SIG-M5 treated with dmso at 0.1 percent for 504 hours (cell line): ENCODE measurements around the gene UNC13C.

Experiments
- DNase-seq: peaks from one replicate; lab custom pipeline; 2025; ENCODE audit not compliant: unreplicated experiment; lab: John Stamatoyannopoulos, UW

The UNC13C gene

DNA sequence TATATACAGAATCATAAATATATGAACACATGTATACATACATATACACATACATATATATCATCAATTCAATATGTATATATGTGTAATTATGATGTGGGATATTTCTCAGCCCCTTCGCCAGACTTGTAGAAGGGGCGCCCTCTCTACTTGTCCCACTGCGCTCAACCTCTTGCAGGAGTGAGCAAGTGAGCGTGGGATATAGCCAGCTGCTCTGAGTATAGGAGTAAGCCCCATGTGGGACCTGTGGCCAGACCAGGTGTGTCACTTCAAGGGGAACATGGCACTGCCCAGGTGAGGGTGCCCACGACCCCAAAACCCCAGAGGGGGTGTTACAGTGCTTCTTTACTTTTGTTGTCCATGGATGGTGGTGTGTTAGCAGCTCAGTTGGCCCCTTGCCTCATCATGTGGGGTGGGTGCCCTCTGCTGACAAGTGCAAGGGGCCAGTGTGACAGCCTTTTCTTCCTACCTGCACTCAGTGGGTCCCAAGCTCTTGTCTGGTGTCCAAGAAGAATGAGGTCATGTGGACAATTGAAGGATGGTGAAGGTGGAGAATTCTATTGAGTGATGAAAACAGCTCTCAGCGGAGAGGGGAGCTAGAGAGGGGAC lies 304.1 kb downstream of the UNC13C start:
- no peak for DNase-seq

DNA sequence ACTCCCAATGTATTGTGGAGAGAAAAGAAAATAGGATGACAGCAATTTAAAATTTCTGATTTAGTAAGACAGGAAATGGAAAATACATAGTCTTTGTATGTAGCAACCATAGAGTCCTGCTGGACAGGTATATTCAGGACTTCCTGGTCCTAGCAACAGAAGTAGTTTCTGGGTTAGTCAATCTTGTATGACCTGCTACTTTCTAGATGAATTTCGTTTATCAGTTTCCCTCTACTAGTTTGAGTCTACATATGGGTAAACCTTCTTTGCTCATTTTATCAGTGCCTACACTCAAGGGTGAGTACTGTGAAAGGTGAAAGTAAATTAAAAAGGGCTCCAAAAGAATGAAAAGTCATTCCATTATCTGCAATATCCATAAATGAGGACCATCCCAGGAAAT lies 309.8 kb downstream of the UNC13C start:
- no peak for DNase-seq

DNA sequence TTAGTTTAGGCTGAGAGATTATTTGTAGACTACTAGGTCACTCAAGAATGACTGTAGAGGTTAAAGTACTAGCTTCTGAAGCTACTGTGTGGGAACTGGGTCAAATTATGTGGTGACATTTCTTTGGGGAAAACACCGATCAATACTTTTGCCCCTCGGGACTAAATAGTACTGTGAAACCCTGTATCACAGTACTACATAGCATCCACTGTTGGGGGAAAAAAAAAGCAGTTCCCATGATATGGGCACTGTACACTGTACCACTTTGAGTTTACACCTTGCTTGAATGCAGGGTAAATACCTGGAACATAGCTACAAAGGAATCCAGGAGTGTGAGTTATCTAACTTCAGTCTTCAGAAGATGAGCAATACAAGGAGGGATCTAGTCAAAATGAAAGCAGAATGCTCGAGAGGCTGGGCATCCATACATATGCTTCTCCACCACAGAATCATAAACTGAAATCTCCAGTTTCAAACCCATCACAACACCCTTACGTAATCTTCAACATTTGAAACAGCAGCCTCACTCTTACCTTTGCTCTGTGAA lies 311.4 kb downstream of the UNC13C start:
- no peak for DNase-seq

DNA sequence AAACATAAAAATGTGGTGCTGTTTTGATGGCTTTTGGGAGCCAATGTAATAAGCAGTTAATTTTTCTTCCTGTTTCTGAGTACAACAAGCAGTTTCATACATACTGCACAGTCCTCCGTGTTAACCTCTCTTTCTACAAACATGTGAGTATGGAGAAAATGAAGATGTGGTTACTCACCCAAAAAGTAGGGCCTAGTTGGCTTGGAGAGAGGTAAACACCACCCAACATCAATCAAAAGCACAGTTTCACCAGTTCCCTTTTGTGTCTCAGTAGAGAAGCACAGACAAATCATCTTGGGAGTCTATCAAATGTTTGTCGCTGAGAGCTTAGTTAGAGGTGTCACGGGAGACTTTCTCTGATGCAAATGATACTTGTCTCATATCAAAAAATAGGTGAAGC lies 320.2 kb downstream of the UNC13C start:
- DNase-seq = no peak

DNA sequence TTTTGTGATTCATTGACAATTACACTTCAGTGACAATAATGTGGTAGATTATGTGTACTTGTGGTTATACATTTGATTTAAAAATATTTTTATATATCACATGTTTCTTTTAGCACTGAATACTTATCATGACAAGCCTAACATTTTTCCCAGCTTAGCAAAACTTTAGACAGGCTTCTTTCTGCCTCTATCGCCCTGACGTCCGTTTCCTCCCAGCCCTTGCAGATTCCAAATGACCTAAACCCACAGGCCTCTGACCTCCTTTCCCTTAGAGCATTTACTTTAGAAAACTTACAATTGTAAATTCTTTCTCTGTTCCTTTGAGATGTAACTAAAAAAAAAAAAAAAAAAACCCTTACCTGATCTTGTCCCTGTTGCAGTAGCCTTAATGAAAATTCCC lies 326.1 kb downstream of the UNC13C start:
- no peak for DNase-seq

DNA sequence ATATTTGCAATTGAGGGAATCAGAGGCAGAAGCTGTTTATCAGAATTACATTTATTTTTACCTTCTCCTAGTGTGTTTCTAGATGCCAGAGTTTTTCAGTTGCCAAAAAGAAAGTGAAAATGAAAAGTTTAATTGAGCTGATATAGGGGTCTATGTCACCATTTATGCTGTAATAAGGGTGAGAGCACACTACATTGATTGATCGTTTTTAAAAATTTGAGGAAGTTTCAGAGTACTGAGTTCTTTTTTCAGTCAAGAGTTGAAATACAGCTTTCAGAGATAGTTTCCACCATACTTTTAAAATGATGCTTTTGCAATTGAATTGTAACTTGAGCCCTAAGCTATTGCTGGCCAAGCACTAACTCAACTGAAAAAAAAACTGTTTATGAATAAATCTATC lies 326.9 kb downstream of the UNC13C start:
- no peak for DNase-seq

DNA sequence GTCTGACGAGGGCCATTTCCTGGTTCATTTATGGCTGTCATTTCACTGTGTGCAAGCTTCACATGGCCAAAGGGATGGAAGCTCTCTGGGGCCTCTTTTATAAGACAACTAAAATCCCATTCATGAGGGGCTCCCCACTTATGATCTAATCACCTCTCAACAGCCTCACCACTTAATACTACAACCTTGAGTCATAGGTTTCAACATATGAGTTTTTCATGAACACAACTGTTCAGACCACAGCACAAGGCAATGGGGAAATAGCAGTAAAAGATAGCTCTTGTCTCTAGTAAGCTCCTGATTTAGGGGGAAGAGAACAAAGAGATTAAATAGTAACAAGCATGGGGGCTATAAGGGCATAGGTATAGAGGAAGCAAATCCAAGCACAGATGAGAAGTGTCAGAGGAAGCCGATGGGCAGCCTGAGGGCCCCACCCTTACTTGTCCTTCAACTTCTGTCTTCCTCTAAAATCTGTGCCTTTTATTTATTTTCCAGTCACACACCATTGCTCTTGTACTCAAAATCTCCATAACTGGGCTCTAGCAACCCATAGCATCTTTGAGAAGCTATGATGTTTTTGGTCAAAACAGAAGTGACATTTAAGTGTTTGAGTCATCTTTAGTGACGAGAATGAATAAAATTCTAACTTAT lies 329.1 kb downstream of the UNC13C start:
- DNase-seq = no peak

DNA sequence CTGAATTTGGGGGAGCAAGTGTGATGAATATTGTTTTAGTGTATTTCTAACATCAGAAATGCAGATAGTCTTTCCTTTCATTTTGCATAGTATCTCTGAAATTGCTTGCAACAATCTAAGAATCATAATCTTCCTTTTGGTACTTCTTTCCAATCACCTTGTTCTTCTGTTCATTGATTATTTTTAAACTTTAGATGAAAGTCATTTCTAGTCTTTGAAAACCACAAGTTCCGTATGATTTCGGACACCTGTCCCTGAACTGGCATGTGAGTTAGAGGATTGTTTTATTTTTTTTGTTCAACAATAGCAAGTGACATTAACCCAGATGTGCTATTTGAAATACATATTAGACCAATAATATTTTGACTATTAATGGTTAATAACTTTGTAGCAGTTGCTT lies 329.7 kb downstream of the UNC13C start:
- DNase-seq = no peak

DNA sequence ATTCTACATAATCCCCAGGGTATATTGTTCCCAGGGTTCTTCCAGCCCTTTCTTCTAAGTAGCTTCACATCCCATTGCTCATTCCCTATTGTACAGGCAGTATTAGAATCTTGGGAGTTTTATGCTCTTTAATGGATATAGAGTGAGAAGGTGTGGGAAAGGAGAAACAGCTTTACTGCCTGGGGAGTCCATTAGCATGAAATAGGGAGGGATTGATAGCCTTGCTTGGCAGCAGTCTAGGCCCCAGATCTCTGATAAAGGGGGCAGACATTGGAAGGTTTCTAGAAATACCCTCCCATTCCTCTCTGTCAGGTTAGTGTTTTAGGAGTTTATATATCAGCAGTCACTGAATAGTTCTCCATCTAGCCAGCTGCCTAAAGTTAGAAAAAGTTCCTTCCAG lies 334.3 kb downstream of the UNC13C start:
- no peak for DNase-seq

DNA sequence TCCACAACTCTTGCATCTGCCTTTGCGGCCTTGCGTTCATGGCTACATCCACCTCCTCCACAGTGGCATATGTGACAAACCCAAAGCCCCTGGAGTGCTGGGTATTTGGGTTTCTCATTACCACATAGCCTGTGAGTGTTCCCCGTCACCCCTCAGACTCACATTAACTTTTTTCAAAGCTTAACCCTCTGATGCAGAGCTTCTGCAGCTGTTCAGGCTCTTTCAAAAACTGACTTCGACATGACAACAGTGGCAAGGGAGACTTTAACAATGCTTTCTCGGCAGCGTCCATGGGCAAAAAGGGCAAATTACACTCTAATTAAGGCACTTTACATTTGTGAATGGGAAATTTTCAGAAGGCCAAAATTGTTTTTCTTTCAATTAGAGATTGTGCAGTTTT lies 343.2 kb downstream of the UNC13C start:
- DNase-seq = no peak

DNA sequence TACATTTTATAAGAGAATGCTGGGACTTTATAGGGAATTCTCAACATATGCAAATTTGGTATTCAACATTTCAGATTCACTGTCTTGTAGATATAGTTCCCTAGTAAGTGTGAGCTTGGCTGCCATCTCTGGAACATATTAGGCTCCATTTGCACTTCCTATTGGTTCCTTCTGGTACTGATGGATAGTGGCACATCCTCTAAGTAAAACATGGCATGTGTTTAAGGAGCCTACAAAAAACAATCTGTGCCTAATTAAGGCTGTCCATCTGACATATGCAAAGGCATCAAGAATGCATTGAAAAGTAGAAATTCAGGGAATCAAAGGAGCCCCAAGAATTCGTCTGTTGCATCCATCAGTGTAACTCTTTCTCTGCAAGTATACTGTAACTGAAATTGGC lies 344.1 kb downstream of the UNC13C start:
- no peak for DNase-seq

DNA sequence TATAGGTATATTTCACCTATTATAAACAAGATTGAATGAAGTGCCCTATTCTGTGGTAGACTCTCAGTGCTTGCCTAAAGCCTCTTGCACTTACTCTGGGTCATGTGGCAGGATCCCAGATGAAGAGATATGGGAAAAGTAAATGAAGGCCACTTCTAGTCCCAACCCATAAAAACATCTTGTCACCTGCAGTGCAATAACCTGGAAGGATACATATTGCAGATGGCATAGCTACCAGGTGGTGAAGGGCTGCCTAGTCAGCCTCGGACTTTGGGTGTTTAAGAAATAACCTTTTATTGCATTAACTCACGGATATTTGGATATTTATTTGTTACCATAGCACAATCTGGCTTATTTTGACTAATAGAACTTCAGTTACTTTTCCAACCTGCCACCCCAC lies 367.1 kb downstream of the UNC13C start:
- no peak for DNase-seq

DNA sequence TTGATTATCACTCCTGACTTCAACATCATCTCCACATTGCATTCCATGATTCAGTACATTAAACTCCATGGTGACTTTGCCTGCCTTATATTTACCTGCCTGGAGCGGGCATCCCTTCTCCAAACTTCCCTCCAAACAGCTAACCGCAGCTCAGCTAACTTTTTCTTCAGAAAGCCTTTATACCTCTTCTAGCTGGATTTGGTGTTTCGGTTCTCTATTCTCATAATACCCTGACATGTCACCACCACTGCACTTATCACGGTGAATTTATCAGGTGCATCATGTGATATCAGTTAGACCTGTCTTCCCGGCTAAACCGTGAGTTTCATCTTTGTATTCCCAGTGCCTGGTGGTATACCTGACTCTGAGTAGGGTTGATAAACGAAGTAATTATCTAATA lies 367.6 kb downstream of the UNC13C start:
- DNase-seq = no peak

DNA sequence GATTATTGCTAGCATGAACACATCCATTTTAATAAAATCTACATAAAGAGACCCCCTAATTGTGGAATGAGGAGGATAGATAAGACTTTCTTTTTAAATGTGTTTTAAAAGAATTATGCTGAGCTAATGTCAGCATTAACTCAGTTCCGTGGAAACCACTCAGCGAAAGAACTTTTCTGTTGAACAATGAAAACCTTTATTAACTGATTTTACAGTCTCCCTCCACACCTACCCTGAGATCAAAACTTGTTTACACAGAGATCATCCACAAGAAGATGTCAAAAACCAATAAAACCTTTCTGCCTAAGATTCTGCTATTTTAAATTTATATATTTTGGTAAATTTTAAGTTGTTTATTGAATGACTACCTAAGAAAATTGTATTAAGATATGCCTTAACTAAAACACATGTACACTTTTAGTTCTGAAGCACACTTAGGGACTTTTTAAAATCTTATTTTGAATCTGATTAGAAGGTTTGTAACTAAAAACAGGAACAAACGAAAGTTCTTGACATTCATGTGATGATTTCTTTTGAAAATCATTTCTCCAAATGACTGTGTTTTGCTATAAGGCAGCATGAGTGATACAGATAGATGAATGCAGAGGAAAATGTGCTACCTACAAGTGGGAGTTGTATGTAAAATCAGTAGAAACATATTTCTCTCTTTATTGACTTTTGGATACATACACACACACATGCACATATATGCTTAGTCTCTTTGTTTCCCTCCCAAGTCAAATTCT lies 369.0 kb downstream of the UNC13C start:
- DNase-seq = no peak

DNA sequence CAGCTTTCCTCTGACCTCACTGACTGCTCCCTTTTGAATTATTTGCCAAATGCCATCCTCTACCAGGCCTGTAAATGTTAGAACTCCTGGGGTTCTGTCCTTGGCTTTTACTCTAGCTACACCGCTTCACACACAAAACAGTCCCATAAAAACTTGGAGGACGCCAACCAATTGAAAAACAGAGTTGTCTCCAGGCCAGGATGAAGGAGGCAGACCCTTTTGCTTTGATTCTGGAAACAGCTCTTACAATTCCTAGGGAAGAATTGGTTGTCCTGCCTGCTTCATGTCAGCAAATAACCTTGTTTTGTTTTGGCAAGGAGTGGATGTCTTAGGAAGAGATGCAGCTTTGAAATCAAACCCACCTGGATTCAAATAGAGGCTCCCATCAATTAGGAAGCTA lies 375.5 kb downstream of the UNC13C start:
- no peak for DNase-seq

DNA sequence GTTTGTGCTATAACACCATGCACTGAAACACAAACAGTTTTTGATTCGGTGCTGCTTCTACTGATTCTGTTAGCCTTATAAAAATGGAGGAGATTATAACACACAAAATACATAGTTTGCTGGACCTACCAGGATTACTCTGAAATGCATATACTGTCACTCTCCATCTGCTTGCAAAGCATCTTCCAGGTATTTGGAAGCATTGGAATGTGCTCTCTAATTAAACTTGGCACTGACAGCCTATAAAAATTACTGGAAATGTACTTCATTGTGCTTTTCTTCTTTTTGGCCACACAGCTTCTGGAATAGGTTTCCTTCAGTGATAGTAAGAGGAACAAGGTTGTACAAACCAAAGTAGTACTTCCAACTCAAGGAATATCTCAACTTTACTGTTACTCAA lies 376.1 kb downstream of the UNC13C start:
- DNase-seq = no peak

DNA sequence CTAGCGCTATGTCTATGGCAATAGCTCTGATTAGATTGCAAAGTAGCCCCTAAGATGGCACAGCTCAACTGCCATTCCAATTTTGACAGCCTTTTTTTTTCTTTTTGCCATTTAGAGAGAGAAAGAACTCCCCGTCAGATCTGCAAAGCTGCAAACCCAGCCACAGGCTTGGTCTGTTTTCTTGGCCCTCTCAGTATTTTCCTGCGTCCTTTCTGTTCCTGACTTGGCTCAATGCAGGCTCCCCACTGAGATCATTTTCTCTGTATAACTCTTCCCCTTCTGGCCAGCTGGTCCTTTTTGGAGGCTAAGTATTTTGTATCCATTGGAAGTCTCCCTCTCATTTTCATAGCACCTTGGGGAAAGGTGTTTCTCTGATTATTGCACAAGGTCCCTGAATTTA lies 386.7 kb downstream of the UNC13C start:
- DNase-seq = no peak

DNA sequence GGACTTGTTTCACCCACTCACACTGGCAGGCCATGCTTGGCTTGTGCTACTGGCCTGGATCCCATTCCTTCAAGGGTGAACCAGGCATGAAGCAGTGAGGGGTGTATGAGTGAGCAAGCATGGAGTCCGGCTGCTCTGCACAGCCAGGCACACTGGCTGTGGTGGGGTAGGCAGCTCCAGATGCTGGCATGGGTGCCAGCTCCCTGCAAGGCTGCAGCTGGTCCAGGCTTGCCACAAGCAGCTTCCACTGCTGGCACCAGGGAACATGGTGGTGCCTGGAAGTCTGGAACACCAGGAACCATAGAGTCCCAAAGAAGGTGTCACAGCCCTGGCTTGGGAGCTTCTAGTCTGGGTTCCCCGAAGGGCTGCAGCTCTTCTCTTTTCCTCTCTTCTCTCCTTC lies 395.1 kb downstream of the UNC13C start:
- DNase-seq = no peak

DNA sequence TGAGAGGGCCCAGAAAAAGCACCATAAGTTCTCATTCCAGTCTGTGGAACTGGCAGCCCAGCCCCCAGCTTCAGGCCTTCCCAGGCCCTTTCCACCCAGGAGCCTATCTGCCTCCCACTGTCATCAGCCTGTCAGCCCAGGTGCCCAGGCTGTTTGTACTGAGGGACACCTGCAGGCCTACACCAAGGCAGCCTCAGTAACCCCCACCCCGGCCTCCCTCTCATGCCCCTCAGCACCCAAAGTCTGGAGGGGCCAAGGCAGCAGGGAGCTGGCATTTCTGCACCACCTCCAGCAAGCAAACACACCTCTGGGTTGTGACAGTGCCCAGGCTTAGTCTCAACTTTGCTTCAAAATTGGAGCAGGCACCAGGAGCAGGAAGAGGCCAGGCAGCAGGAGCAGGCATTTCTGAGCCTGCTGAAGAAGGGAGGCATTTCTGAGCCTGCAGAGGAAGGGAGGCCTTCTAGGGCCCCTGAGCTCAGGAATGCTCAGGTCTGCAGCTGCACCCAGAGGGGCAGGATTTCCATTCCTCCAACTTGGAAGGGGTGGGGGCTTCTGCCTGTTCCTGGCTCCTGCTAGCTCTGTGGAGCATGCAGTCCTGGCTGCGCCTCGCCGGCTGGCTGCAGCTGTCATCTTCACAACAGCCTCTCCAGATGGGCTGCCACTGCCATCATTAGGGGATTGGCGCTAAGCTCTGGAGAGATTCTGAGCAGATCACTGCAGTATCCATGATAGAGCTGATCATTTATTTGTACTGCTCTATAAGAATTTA lies 396.1 kb downstream of the UNC13C start:
- DNase-seq = no peak

DNA sequence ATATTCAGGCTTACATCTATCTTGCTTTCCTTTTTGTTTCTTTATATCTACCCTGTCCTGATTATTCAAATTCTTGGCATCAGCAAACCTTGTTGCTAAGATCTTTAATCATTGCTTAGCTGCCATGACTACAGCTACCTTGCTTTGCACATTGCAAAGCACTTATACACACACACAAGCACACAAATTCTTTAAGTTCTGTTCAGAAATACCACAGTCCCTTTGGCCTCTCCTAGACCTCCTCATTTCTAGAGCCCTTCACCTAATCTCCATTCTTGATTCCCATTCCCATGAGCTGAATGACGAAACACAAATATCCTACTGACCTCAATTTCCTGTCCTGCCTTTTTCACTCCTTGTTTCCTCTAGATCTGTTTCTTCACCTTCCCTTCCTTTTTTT lies 409.6 kb downstream of the UNC13C start:
- no peak for DNase-seq

DNA sequence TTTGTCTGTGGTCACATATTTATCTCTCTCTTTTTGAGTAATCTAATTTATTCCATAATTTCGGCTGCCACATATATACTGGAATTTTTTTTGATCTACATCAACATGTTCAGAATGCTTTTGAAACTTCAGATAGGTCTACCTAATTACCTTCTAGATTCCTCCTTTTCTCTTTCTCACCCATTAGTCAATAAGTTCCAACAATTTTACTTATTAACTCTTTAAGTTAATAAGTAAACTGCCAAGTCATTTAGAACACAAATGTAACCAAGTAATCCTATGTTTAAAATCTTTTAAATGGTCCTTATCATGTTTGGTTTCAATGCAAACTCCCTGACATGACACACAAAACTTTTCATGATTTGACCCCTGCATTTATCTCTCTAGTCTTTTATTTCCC lies 410.5 kb downstream of the UNC13C start:
- DNase-seq = no peak

DNA sequence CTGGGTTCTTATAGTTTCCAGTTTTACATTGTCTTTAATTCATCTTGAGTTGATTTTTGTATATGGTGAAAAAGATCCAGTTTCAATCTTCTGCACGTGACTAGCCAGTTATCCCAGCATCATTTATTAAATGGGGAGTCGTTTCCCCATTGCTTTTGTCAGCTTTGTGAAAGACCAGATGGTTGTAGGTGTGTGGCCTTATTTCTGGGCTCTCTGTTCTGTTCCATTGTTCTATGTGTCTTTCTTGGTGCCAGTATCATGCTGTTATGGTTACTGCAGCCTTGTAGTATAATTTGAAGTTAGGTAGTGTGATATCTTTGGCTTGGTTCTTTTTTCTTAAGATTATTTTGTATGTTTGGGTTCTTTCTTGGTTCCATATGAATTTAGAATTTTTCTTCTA lies 432.2 kb downstream of the UNC13C start:
- no peak for DNase-seq
